GM19438 (cell line): ENCODE measurements around the gene PRR33.
A peak's percentile ranks its signal among the peaks of the same experiment; 100 is the strongest.

Experiments
- ATAC-seq: cut with Tn5 transposase; IDR thresholded peaks from one replicate; pipeline ENCODE4 v1.9.1; 2021; ENCODE audit warnings: low read depth; ENCODE audit not compliant: unreplicated experiment

The PRR33 gene

GRCh38 chr11:1866776-1867175 is 24.9 kb downstream of the PRR33 start:
- ATAC-seq: no peak

DNA sequence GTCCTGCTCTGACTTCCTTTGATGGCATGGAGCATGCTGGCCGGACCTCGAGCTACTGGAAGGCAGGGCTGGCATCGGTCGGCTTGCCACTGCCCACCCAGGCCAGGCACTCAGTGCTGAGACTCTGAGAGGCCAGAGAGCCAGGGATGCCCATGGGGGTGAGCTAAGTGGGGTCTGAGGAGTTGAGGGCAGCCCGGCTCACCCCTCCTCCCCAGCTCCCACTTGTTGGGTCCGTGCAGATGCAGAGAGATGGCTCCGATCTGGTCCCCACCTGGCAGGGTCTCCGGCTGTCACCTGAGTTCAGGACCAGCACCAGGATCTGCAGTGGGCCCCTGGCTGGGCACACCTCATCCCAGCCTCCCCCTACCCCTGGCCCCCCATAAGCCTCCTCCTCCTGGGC is 25.5 kb downstream of the PRR33 start:
- no peak for ATAC-seq

- ATAC-seq: no peak
Observed at GRCh38 chr11:1864831-1865665, 26.6 kb downstream of the PRR33 start.

GRCh38 chr11:1864231-1864630 is 27.5 kb downstream of the PRR33 start:
- no peak for ATAC-seq

DNA sequence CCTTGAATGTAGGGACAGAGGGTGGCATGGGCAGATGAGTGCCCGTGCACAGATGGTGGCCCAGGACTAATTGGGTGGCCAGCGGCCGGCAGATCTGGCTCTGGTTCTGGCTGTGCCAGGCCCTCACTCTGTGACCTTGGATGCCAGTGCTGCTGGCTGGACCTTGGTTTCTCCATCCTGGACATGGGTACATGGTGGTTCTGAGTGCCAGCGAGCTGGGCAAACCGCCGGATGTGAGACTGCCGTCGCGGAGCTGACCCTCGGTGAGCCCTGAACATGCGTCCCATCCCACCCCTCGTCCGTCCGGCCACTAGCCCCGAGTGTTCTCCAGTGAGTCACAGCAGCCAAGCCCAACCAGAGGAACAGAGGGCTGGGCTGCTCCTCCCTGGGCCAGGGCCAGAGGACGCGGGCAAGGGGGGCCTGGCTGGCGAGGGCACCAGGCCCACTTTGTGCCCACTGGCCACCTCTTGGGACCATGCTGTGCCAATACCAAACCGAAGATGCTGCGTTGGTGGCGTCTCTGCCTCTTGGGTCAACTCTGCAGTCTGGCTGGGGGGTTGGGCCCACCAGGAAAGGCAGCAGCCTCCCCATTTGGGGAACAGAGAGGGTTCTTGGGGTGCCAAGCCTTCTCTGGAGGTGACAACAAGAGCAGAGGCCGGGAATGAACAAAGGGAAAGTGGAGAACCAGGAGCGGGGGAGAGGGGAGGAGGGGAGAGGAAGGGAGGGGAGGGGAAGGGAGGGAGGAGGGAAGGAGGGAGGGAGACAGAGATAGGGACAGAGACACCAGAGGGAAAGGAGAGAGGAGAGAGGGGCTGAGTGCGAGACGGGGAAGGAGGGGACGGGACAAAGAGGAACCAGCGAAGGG is 28.1 kb downstream of the PRR33 start:
- no peak for ATAC-seq

- no peak for ATAC-seq
Observed at GRCh38 chr11:1862588-1863351, 28.9 kb downstream of the PRR33 start.

GRCh38 chr11:1861435-1862411 is 30.0 kb downstream of the PRR33 start:
- no peak for ATAC-seq

DNA sequence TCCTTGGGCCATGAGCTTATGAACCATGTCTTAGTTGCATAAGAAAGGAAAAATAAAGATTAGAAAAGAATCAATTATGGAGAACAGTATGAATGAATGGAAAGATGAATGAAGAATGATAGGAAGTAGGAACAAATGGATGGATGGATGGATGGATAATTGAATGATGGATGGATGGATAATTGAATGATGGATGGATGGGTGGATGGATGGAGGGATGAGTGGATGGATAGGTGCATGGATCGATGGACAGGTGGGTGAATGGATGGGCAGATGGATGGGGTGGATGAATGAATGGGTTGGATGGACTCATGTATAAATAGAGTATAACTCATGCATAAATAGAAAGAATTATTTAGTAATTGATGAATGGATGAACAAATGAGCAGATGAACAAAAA is 31.6 kb downstream of the PRR33 start:
- ATAC-seq: no peak

DNA sequence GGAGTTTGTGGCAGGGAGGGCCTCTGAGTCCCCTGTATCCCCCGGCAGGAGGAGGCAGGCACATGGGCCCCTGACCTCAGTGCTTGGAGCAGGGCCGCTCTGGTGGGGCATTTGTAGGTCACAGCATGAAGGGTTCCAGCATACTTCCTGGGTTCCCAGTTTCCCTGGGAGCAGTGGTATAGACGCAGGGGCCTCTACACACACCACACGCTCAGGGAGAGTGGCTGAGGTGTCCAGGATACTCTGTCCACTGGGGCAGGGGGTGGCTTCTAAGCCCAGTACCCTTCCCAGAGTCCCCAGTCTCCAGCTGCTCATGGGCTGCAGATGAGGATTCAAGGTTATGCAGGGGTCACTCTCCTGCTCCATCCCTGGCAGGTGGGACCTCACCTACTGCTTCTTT is 32.7 kb downstream of the PRR33 start:
- no peak for ATAC-seq

DNA sequence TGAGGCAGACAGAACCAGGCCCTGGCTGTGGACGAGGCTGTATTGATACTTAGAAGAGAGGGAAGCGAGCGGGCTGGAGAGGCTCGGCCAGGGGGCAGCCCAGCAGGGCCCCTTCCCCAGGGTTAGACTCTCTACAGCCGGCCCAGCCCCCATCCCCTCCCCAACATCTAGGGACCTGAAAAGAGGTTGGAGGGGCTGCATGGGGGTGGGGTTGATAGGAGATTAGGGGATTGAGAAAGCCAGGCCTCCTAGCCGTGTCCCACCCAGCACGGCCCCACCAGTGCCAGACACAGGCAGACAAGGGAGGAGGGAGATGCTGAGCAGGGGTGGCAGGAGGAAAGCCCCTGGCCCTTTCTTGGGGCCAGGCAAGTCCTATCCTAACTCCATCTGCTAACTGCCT is 33.1 kb downstream of the PRR33 start:
- ATAC-seq: no peak

DNA sequence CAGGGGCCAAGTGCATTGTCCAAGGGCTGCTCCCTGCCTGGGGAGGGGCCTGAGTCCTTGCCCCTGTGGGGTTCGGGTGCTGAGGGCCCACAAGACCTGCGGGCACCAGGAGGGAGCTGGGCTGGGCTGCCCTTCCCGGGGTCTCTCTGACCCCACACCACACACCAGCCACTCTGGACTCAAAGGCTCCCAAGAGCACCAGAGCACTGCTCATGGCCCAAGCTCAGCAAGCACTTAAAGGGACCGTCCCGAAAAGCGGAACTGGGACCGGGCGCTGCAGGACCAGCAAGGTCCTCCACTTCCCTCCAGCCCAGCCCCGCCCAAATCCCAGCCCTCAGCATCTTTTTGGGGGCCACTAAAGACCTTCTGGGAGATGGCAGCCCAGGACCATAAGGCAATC is 33.5 kb downstream of the PRR33 start:
- no peak for ATAC-seq

DNA sequence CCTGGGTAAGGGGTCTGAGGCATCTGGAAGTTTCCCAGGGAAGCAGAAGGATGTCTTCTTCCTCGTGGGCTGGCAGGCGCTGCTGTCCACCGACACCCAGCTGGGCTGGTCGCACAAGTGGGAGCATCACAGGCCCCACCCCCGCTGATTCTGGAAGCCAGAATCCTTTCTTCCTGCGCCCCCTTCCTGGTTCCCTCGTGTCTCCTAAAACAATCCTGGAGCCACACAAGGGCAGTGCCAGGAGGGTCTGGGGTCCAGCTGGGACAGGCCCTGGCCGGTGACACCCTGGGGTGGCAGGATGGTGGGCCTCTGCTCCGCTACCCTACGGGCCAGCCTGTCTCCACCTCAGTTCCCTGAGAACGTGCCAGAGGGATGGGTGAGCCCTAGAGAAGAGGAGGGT is 34.6 kb downstream of the PRR33 start:
- ATAC-seq: no peak

- ATAC-seq: no peak
Observed at GRCh38 chr11:1856306-1857005, 35.2 kb downstream of the PRR33 start.

DNA sequence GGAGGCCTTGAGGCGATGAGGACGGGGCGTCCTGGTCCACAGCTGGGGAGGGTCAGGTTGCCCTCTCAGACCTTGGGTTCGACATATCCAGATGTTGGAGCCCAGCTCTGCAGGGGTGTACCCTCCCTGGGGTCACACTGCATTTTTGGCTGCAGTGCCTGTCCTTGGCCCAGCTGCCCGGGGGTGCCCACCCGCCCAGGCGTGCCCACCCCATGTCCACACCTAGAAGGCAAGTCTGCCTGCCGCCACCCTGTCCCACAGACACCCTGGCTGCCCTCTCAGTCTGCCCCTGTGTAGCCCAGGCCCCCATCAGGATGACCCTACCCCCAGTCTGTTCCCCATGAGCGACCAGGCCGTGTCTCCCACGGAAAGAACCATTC is 35.8 kb downstream of the PRR33 start:
- ATAC-seq: no peak

DNA sequence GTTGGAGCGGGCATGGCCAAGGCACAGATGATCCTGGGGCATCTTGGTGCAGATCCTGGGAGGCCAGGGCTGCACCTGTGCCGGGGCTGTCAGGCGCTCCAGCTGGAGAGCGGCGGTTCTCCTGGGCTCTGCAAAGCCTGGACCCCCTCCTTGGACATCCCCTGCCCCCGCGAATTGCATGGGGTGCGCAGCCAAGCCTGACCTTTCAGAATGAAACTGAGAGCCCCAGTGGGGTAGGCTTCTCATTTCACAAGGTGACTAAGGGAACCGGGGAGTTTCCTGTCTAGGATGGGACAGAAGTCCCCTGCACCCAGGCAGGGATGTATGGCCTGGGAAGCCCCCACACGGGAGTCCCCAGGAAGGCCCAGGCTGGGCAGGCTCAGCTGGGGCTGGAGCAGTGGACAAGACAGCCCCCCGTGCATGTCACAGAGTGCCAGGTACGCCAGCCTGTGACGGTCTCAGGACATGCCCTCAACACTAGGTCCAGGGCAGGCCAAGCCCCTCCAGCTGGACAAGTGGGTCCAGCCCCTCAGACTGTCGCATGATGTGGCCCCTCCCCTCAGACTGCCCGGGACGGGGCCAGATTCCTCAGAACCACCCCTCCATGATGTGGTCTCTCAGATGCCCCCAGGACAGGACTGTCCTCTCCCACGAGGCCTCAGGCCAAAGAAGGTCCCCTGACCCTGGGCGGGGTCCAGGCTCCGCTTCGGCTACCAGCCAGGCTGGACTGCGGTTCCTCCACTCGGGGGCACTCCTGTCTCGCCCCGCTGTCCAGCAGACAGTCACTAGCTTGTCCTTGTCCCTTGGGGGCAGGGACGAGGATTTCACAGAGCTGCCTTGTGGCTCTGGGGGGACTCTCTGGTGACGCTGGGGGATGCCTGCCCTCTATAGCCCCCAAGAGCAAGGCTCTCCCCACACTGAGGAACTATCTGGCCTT is 36.5 kb downstream of the PRR33 start:
- peak; percentile 43 for ATAC-seq

DNA sequence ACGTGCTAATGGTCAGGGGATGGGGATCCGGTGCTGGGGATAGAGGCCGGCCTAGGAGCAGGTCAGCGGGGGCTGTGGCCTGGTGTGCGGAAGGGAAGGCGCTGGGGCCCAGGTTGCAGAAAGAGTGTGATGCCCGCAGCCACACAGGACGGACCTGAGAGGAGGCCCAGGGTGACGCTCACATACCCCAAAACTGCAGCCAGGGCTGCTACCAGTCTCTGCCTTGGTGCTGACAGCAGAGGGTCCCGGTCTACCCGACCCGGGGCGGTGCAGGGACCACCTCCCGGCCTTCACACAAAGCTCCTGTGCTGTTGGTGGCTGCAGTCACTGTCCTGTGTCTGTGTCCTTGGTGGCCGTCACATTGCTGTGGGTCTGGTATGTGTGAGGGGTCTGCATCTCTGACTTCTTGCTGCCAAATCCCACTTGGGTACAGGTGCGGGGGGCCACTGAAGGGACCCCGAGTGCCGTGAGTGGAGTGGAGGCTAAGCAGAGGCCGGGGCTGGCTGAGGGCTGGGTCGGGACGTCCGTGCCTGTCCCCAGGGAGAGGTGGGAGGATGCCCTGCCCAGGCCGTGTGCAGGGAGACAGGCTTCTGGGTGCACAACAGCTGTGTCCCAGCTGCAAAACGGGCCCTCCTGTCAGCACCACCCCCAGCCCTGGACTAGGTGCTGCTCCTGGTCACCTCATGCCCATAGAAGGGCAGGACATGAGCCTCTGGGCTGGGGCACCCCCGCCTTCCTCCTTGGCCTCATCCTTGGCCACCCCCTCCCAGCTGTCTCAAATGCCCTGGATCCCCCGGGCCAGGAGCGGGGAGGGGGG is 37.4 kb downstream of the PRR33 start:
- ATAC-seq: peak; percentile 17

DNA sequence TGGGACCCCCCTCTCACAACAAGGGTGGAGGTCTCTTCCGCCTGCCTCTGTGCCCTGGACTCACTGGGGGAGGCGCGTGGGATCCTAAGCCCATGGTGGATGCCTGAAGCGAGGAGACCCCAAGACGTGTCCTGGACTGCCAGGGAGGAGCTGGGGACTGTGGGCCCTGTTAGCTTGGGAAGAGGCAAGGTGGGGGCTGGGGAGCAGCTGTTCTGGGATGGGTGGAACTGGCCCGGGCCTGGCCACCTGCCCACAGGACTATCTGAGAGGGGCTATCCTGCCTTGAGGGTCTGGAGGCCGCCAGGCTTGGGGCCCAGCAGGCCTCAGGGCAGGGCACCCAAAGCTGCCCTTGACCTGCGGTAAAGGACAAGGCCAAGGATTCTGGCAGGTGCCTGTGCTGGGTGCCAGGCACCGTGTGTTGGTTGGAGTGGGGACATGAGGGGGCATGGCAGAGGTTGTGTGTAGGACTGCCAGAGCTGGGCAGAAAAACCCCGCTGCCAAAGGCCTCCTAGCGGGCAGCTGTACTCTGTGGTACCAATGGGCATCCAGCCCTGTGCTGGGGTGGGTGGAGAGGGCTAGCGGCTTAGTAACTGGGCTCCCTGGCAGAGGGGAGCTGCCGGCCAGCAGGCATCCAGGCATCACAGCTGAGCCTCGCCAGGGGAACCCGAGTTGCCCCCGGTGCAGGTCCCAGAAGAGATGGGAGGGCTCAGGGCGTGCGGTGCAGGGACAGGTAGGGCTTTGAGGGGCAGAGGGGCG is 38.1 kb downstream of the PRR33 start:
- ATAC-seq: no peak
